OCI-M1 (cell line): ENCODE data around the gene GPR68.
"Not testable (repeated sequence)": the region's sequence is repeated elsewhere in the genome, so short reads cannot be mapped to it uniquely, and the experiment has no call there.

Source experiments
- DNase-seq: peaks from one replicate; lab custom pipeline; 2025; lab: John Stamatoyannopoulos, UW

The GPR68 gene

DNA sequence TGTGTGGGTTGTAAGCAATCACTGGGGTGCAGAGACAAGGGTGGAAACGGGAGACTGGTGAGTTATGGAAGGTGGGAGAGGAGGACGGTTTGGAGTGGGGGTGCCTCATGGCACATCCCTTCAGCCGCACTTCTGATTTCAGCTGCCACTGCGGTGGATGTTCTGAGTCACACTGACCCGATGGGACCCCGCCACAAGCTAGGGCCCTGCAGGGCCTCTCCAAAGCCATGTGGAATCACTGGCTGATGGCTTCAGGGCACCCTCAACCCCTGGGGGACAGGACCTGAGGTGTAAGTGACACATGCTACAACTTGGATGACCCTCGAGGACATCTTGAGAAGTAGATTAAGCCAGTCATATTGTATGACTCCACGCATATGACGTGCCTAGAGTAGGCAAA, 53.7 kb downstream of the GPR68 start:
- no peak for DNase-seq

DNA sequence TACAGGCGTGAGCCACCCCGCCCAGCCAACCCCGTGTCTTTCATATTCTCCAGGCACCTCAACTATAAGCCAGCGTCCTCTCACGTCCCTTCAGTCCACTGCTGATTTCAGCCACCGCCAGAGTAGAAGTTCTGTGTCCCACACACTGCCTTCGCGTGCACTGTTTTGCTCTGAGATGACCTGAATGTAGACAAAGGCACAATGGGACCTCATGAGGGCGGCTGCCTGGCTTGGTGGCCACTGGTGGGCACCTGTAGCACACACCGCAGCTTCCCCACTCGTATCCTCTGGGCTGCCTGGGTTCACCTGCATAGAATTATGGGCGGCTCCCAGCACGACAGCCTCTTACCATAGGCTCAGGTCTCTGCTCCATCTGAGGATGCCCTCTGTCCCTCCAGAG, 57.2 kb downstream of the GPR68 start:
- no peak for DNase-seq

DNA sequence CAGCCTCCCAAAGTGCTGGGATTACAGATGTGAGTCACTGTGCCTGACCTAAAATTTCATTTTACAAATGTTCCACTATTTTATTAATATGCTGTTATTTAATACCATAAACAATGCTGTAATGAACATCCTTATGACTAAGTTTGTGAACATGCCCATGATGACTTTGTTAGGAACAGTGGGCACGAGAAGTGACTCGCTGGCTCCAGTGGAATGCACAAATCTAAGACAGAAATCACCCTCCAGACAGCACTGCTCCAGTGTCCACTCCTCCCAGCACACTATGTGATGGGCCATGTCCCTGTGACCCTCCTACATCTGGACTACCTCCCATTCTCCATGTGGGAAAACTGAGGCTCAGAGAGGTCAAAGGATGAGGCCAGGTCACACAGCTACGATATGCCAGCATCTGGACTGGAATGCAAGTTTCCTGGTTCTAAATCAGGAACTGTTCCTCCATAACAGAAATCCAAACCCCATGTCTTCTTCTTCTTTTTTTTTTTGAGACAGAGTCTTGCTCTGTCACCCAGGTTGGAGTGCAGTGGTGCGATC, 57.9 kb downstream of the GPR68 start:
- DNase-seq: no peak

GRCh38 chr14:91185721-91186120, 58.8 kb downstream of the GPR68 start:
- no peak for DNase-seq

GRCh38 chr14:91184559-91184958, 59.9 kb downstream of the GPR68 start:
- DNase-seq: no peak

- not testable (repeated sequence) for DNase-seq
Observed at GRCh38 chr14:91182753-91183152, 61.8 kb downstream of the GPR68 start.
